Left lung (tissue), 14 donors: ENCODE results near the gene BBS9. TPM values are rescaled to one million over a fixed set of nuclear protein-coding genes. Genes with fewer than 3 reads are reported as not detected.

Experiments
- ATAC-seq: fragments of 200-7000 bp; cut with Tn5 transposase; one replicate; pipeline ENCODE4 v1.9.1; 2020; ENCODE audit warnings: moderate library complexity
- DNase-seq, 4 donors: peaks; one replicate each; pipeline ENCODE4 v3.0.0-alpha.2; 2013 to 2020
- H3K27ac ChIP-seq, 2 donors: fragments of 200-600 bp; sonication (generic) in 1 of 2; one replicate each; pipeline versions ENCODE4 v1.5.0 to v1.8.0; 2020 to 2021
- H3K27me3 ChIP-seq, 2 donors: fragments of 200-600 bp; sonication (generic) in 1 of 2; one replicate each; pipeline versions ENCODE4 v1.5.0 to v1.8.0; 2020 to 2021
- H3K36me3 ChIP-seq, 2 donors: fragments of 200-600 bp; sonication (generic) in 1 of 2; one replicate each; pipeline versions ENCODE4 v1.5.0 to v1.8.0; 2020 to 2021
- H3K4me1 ChIP-seq, 2 donors: fragments of 200-600 bp; one replicate each; pipeline ENCODE4 v1.8.0; 2021
- H3K4me3 ChIP-seq, 2 donors: fragments of 200-600 bp; sonication (generic) in 1 of 2; one replicate each; pipeline versions ENCODE4 v1.5.0 to v1.8.0; 2020 to 2021; ENCODE audit warnings: mild to moderate bottlenecking in 1 of 2
- H3K9me3 ChIP-seq, 2 donors: fragments of 200-600 bp; sonication (generic) in 1 of 2; one replicate each; pipeline versions ENCODE4 v1.5.0 to v1.8.0; 2020 to 2021
- intact Hi-C, 2 donors: fragments of 100-400 bp; cut with DNase I; formaldehyde crosslinking; loops; one replicate each; pipeline versions ENCODE4 v1.11.2 to v1.14.2; 2022
- long read RNA-seq, 12 donors: library from polyadenylated mRNA in 2 of 12; unstranded in 2 of 12; transcript quantifications; one replicate each; pipeline ENCODE4 v2.0.0 and lab custom pipeline, GENCODE V29; 2019 to 2026
- polyA plus RNA-seq, 6 donors: library from polyadenylated mRNA; unstranded; fragments of 120-200 nt; gene quantifications; one replicate each; pipeline ENCODE4 v1.2.1, GENCODE V29; 2013; ENCODE audit not compliant: insufficient read length in 6 of 6
- total RNA-seq, 2 donors: library from RNA; stranded (reverse); fragmentation: NEBNext Ultra II Directional; extraction: Animal tissue kit (Norgen Biotek cat#: 25700); gene quantifications; one replicate each; pipeline ENCODE4 v1.2.1, GENCODE V29; 2021
- TF ChIP-seq, protein P1 (sequence below), 2 donors: fragments of 200-600 bp; sonication (generic) in 1 of 2; IDR thresholded peaks; one replicate each; pipeline versions ENCODE4 v1.5.0 to v1.8.0; 2021; ENCODE audit warnings: antibody characterized with exemption in 2 of 2
- donor health status: DM: no; HTN: yes; CAD: no.
- donor health status: DM: no; HTN: no; CAD: no.

The BBS9 gene
- total RNA-seq (10 to 100 TPM; 18.2 to 22.4 TPM), polyA plus RNA-seq (10 to 100 TPM; 14.5 to 25.1 (median 19.1) TPM)
- long read RNA-seq, donor 1, partial matches to known transcripts, result 0 of 1 reads
- long read RNA-seq, donor 1, other reads (novel, unspliced or antisense), result 0 of 1 reads
- long read RNA-seq, donor 2, partial matches to known transcripts, result 0 of 3 reads
- long read RNA-seq, donor 2, other reads (novel, unspliced or antisense), result 0 of 3 reads
- long read RNA-seq, donor 3, result 0 reads
- long read RNA-seq, donor 4, partial matches to known transcripts, result 0 of 1 reads
- long read RNA-seq, donor 4, other reads (novel, unspliced or antisense), result 1 of 1 reads
- long read RNA-seq, donor 5, result 0 reads
- long read RNA-seq, donor 6, result 0 reads
- long read RNA-seq, donor 7, result 0 reads
- long read RNA-seq, donor 8, partial matches to known transcripts, result 0 of 1 reads
- long read RNA-seq, donor 8, other reads (novel, unspliced or antisense), result 0 of 1 reads
- long read RNA-seq, donor 9, result 0 reads
- long read RNA-seq, donor 10, partial matches to known transcripts, result 0 of 2 reads
- long read RNA-seq, donor 10, other reads (novel, unspliced or antisense), result 2 of 2 reads
- long read RNA-seq, donor 11, full-length matches to known transcripts, result 3 of 3 reads
- long read RNA-seq, donor 11, partial matches to known transcripts, result 0 of 3 reads
- long read RNA-seq, donor 11, other reads (novel, unspliced or antisense), result 0 of 3 reads
- long read RNA-seq, donor 12, result 0 reads

DNA sequence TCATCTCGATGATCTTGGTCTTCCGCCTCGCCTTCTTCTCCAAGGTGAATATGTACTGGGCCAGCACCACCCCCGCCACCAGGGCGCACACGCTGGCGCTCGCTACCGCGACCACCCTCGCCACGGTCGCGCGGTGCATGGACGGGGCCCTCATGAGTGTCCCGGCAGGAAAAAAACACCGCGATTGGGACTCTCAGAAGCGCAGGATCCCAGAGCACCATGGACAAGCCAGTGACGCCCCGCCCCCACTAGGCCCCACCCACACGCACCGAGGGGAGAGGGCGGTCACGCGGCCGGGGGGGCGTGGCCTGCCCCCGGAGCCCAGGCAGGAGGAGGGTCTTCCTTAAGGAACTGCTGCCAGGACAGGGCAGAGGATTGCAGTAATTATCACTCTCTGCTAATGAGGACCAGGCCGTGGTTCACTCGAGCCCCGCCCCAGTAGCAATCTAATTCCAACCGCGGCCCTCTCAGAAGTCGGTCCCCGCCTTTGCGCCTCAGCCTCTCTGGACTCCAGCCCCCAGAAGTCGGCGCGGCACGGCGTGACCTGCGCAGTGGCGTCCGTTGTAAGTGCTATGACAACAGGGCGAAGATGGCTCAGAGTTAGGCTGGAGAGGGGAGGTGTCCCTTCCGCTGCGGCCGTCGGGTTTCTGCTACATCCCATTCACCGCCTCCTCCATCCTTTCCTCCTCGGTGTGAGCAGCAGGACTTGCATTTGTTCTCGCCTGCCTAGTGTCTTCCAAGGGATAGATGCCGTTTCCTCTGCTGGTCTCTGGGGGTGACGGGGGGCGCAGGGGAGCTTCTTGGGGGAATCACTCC lies at the start of gene BBS9:
Gene BBS9, plus strand, starts transcription at position 575 of the 816 bp plus-strand sequence. CDS start 16,689 bp downstream, outside the sequence.
- TF ChIP-seq, protein P1, sequence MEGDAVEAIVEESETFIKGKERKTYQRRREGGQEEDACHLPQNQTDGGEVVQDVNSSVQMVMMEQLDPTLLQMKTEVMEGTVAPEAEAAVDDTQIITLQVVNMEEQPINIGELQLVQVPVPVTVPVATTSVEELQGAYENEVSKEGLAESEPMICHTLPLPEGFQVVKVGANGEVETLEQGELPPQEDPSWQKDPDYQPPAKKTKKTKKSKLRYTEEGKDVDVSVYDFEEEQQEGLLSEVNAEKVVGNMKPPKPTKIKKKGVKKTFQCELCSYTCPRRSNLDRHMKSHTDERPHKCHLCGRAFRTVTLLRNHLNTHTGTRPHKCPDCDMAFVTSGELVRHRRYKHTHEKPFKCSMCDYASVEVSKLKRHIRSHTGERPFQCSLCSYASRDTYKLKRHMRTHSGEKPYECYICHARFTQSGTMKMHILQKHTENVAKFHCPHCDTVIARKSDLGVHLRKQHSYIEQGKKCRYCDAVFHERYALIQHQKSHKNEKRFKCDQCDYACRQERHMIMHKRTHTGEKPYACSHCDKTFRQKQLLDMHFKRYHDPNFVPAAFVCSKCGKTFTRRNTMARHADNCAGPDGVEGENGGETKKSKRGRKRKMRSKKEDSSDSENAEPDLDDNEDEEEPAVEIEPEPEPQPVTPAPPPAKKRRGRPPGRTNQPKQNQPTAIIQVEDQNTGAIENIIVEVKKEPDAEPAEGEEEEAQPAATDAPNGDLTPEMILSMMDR (IDR thresholded peaks at IDR 0.05), result no peak
- peak; percentile 99 for ATAC-seq
- intact Hi-C loops, result no loop called here

DNA sequence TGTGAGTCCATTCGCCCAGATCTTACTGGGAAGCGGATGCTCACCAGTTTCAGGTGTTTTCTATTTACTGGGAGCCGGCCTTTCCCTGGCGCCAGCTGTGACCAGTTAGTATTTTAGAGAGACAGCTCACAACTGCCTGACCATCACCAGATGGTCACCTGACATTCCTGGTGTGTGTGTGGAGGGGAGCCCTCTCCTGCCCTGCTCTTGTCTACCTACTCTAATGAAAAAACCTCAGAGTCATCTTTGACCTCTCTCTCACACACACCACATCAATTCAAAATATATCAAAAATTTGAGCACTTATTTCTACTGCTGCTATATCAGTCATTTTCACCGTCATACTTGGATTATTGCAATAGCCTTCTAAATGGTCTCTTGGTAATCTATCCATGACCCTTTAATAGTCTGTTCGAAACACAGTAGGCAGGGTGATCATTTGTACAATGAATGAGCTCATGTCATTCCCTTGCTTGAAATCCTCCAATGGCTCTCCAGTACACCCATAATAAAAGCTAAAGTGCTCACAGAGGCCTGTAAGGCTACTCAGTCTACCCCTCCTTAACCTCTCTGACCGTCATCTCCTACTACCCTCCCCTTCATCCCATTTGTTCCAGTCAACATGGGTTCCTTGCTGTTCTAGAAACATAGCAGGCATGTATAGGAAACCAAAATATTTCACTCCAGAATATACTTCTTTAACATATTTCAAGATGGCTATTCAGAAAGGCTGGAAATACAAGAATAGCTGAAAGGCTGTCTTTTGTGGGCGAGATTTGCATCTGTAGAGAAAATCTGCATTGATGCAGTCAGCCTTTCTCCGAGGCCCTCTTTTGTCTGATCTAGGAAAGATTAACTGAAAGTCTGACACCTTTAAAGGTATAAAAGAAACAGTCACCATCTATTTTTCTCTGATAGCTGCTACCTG lies 49.3 kb upstream of the BBS9 start:
- TF ChIP-seq, protein P1 (IDR thresholded peaks at IDR 0.05), result no peak
- DNase-seq (no peak), ATAC-seq (no peak)
- no peaks in the 10 kb centered on the region for H3K9me3 ChIP-seq
- H3K4me3 ChIP-seq, result no peak overlapping the region
- no peaks in the 10 kb centered on the region for H3K4me1 ChIP-seq
- no peaks in the 10 kb centered on the region for H3K27me3 ChIP-seq
- H3K27ac ChIP-seq, result no peak overlapping the region
- intact Hi-C loops, result no loop called here
- no peaks in the 10 kb centered on the region for H3K36me3 ChIP-seq

More for the DNA sequence above, at the start of gene BBS9:
- peak within 1 kb of the TSS; percentile 87 to 88 for H3K27ac ChIP-seq
- DNase-seq, result peak; percentile 94 to 98 (median 95)
- no peaks in the 10 kb centered on the region for H3K36me3 ChIP-seq
- H3K4me1 ChIP-seq, result peaks cover 6 to 22% of the 10 kb centered on the region in 2 donors
- peak within 1 kb of the TSS; percentile 60 to 71 for H3K4me3 ChIP-seq
- H3K9me3 ChIP-seq, result no peaks in the 10 kb centered on the region
- no peaks in the 10 kb centered on the region for H3K27me3 ChIP-seq

DNA sequence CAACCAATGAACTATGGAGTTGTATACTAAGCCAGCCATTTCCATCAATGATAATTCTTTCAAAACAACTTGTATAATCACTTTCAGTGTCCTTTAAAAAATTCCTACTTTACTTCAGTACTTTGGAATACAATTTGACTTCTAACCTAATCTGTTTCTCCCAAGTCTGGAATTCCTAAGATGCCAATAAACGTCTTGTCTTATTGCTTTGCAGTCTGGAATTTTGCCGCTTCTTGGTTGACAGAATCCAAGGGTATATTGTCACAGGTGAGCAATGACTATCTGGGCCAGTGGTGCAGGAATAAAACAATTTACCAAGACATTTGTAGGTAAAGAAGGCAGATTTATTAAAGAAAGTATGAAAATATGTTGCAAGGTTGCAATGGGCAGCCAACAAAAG lies 42.0 kb upstream of the BBS9 start:
- Histone ChIP-seq H3K4me3 (no peak overlapping the region), H3K27me3 (no peaks in the 10 kb centered on the region), H3K4me1 (no peaks in the 10 kb centered on the region), H3K36me3 (no peaks in the 10 kb centered on the region), H3K9me3 (peaks cover 0 to 3% of the 10 kb centered on the region in 2 donors), H3K27ac (no peak overlapping the region)
- intact Hi-C loops, result no loop called here
- TF ChIP-seq, protein P1 (IDR thresholded peaks at IDR 0.05), result no peak
- DNase-seq (no peak), ATAC-seq (no peak)

DNA sequence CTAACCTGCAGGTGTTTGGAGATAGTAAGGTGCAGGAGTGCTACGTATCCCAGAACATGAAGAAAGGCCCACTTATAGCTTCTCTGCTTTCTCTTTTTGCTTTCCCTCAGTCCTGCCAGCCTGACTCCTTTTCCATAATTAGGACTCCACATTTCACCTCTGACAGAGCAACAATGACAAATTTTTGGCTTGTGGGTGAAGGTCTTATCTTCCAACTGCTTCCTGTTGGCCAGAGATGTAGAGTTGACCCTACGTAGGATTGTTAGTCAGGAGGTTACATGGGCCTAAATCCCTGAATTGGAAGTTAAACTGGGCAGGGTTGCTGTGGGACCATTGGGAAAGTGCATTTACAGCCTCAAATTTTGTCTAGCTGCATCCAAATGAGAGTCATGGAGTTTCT lies 41.5 kb upstream of the BBS9 start:
- intact Hi-C loops, result no loop called here
- TF ChIP-seq, protein P1 (IDR thresholded peaks at IDR 0.05), result no peak
- no peaks in the 10 kb centered on the region for H3K27me3 ChIP-seq
- H3K4me3 ChIP-seq, result no peak overlapping the region
- peaks cover 0 to 3% of the 10 kb centered on the region in 2 donors for H3K9me3 ChIP-seq
- DNase-seq, result no peak
- peaks cover 0 to under 1% of the 10 kb centered on the region in 2 donors for H3K36me3 ChIP-seq
- ATAC-seq, result no peak
- no peaks in the 10 kb centered on the region for H3K4me1 ChIP-seq
- no peak overlapping the region for H3K27ac ChIP-seq
